Type B pancreatic cell (in vitro differentiated cells): ENCODE data around the gene HERC3. TPM values are rescaled to one million over a fixed set of nuclear protein-coding genes. Genes with fewer than 3 reads are reported as not detected.

ENCODE experiments used
- DNase-seq: peaks from one replicate; pipeline ENCODE4 v3.0.0; 2021; ENCODE audit warnings: mixed read lengths; ENCODE audit not compliant: unreplicated experiment; ENCODE audit errors: extremely low spot score
- H3K27ac Mint-ChIP-seq: 2 replicates; pipeline ENCODE4 v1.8.0; 2021; ENCODE audit warnings: mild to moderate bottlenecking, mixed read lengths
- H3K27me3 Mint-ChIP-seq: 2 replicates; pipeline ENCODE4 v1.8.0; 2021; ENCODE audit warnings: mixed read lengths
- H3K36me3 Mint-ChIP-seq: 2 replicates; pipeline ENCODE4 v1.8.0; 2021; ENCODE audit warnings: mixed read lengths
- H3K4me1 Mint-ChIP-seq: one replicate; pipeline ENCODE4 v1.8.0; 2021; ENCODE audit warnings: mixed read lengths; ENCODE audit not compliant: unreplicated experiment
- H3K4me3 Mint-ChIP-seq: 2 replicates; pipeline ENCODE4 v1.8.0; 2021; ENCODE audit warnings: mild to moderate bottlenecking, mixed read lengths
- H3K9me3 Mint-ChIP-seq: 2 replicates; pipeline ENCODE4 v1.8.0; 2021; ENCODE audit warnings: mixed read lengths
- CTCF ChIP-seq: fragments of 200-600 bp; sonication (generic); conservative IDR thresholded peaks from 2 replicates; pipeline ENCODE4 v1.5.0; 2021; ENCODE audit warnings: antibody characterized with exemption, mild to moderate bottlenecking
- total RNA-seq: library from RNA; stranded (reverse); gene quantifications from 2 replicates; pipeline ENCODE4 v1.2.1, GENCODE V29; 2021; ENCODE audit warnings: low replicate concordance

The HERC3 gene
- total RNA-seq, 1 donor from 2014 or later, result 14.1 TPM

- peaks cover 8% of the 10 kb centered on the region for H3K9me3 Mint-ChIP-seq
- no peak overlapping the region for H3K4me3 Mint-ChIP-seq
- no peak for TF ChIP-seq CTCF
- no peak overlapping the region for H3K27ac Mint-ChIP-seq
- no peak for DNase-seq
- H3K27me3 Mint-ChIP-seq, result no peaks in the 10 kb centered on the region
- peaks cover 4% of the 10 kb centered on the region for H3K36me3 Mint-ChIP-seq
- no peaks in the 10 kb centered on the region for H3K4me1 Mint-ChIP-seq
Observed at GRCh38 chr4:88629826-88630225, 37.5 kb downstream of the HERC3 start.

GRCh38 chr4:88630756-88631155, 38.5 kb downstream of the HERC3 start:
- no peak for DNase-seq

GRCh38 chr4:88643932-88644331, 51.7 kb downstream of the HERC3 start:
- no peak for TF ChIP-seq CTCF

More at GRCh38 chr4:88630756-88631155, 38.5 kb downstream of the HERC3 start:
- Mint-ChIP-seq H3K9me3 (peaks cover 14% of the 10 kb centered on the region), H3K36me3 (peaks cover 7% of the 10 kb centered on the region), H3K4me3 (no peak overlapping the region), H3K27me3 (no peaks in the 10 kb centered on the region), H3K27ac (no peak overlapping the region), H3K4me1 (no peaks in the 10 kb centered on the region)
- no peak for TF ChIP-seq CTCF

GRCh38 chr4:88645994-88646393, 53.7 kb downstream of the HERC3 start:
- Mint-ChIP-seq H3K4me1 (no peaks in the 10 kb centered on the region), H3K9me3 (no peaks in the 10 kb centered on the region), H3K36me3 (no peaks in the 10 kb centered on the region), H3K27ac (no peak overlapping the region), H3K27me3 (no peaks in the 10 kb centered on the region), H3K4me3 (no peak overlapping the region)
- TF ChIP-seq CTCF, result no peak
- DNase-seq, result no peak

More at GRCh38 chr4:88643932-88644331, 51.7 kb downstream of the HERC3 start:
- Mint-ChIP-seq H3K9me3 (peaks cover under 1% of the 10 kb centered on the region), H3K4me1 (no peaks in the 10 kb centered on the region), H3K4me3 (no peak overlapping the region), H3K36me3 (no peaks in the 10 kb centered on the region), H3K27ac (no peak overlapping the region), H3K27me3 (no peaks in the 10 kb centered on the region)
- no peak for DNase-seq

- no peak for TF ChIP-seq CTCF
- Mint-ChIP-seq H3K27ac (no peak overlapping the region), H3K9me3 (no peaks in the 10 kb centered on the region), H3K4me3 (no peak overlapping the region), H3K4me1 (no peaks in the 10 kb centered on the region), H3K36me3 (no peaks in the 10 kb centered on the region), H3K27me3 (no peaks in the 10 kb centered on the region)
- DNase-seq, result no peak
Observed at GRCh38 chr4:88646528-88647280, 54.4 kb downstream of the HERC3 start.
